ENCODE measurements around the gene NFIA.
A peak's percentile ranks its signal among the peaks of the same experiment; 100 is the strongest.

NFIA gene

DNA sequence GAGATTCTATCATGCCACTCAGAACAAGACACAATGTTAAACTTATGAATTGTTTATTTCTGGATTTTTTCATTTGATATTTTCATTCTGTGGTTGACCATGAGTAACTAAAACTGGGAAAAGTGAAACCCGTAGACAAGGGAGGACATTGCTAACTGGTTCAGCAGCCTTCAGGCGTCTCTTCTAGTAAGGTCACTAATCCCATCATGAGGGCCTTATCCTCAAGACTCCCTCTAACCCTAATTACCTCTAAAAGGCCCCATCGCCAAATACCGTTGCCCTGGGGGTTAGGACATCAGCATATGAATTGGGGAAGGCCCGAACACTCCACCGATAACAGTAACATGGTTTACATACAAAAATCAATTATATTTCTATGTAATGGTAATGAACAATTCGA is 394.9 kb downstream of the NFIA start:
- H3K4me3 ChIP-seq (replicated peaks in 1 of 2; ENCODE audit: low read depth in 2 of 2, low read length in 2 of 2): no peak overlapping the region
- DNase-seq (ENCODE audit: low read depth in 2 of 2): no peak
- TF ChIP-seq, protein P1, sequence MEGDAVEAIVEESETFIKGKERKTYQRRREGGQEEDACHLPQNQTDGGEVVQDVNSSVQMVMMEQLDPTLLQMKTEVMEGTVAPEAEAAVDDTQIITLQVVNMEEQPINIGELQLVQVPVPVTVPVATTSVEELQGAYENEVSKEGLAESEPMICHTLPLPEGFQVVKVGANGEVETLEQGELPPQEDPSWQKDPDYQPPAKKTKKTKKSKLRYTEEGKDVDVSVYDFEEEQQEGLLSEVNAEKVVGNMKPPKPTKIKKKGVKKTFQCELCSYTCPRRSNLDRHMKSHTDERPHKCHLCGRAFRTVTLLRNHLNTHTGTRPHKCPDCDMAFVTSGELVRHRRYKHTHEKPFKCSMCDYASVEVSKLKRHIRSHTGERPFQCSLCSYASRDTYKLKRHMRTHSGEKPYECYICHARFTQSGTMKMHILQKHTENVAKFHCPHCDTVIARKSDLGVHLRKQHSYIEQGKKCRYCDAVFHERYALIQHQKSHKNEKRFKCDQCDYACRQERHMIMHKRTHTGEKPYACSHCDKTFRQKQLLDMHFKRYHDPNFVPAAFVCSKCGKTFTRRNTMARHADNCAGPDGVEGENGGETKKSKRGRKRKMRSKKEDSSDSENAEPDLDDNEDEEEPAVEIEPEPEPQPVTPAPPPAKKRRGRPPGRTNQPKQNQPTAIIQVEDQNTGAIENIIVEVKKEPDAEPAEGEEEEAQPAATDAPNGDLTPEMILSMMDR (IDR thresholded peaks at IDR 0.05; ENCODE audit: low read depth, low read length): no peak

DNA sequence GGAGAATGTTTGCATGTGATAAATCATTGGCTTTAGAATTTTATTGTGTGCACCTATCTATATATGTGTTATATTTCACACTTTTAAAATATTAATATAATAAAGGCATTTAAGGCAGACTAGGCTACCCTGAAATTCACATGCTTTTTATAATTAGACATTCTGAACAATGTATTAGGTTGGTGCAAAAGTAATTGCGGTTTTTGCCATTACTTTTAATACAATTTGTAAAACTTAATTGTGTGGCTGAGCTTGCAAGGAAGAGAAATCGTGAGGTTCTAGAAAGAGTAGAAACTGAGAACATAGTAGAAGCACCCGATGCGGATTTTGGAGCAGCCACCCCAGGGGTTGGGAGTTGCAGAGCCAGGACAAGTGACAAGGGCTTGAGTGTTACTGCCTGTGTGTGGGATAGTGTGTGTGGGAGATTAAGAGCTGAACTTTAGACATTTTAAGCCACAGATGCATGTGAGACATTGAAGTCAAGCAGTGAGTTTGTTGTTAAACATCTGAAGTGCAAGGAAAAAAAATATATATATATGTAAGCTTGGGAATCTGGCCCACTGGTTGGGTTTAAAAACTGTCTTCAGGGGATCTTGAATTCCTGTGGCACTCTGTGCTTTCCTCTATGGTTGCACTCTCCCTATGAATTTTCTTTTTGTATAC is 398.0 kb downstream of the NFIA start:
- no peak for DNase-seq (ENCODE audit: low read depth in 2 of 2)
- TF ChIP-seq, protein P1 (IDR thresholded peaks at IDR 0.05; ENCODE audit: low read depth, low read length): no peak
- no peak overlapping the region for H3K4me3 ChIP-seq (replicated peaks in 1 of 2; ENCODE audit: low read depth in 2 of 2, low read length in 2 of 2)

DNA sequence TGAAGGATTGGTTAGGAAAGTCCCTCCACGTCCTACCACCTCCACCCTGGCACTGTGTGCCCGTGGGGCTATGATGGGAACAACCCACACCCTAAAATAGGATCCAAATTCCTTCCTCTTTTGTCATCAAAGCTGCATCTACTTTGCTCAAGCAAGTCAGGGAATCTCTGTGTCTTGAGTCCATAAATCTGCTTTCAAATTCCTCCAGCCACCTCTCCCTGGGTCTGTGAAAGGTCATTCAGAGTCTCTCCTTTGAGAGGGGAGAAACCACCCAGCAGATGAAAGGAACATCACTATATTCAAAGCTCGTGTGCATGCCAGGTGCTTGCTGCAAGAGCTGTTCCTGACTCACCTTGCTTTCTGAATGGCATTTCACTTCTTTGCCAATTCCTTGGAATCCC is 399.0 kb downstream of the NFIA start:
- H3K4me3 ChIP-seq (replicated peaks in 1 of 2; ENCODE audit: low read depth in 2 of 2, low read length in 2 of 2): no peak overlapping the region
- DNase-seq (ENCODE audit: low read depth in 2 of 2): no peak
- TF ChIP-seq, protein P1 (IDR thresholded peaks at IDR 0.05; ENCODE audit: low read depth, low read length): no peak

DNA sequence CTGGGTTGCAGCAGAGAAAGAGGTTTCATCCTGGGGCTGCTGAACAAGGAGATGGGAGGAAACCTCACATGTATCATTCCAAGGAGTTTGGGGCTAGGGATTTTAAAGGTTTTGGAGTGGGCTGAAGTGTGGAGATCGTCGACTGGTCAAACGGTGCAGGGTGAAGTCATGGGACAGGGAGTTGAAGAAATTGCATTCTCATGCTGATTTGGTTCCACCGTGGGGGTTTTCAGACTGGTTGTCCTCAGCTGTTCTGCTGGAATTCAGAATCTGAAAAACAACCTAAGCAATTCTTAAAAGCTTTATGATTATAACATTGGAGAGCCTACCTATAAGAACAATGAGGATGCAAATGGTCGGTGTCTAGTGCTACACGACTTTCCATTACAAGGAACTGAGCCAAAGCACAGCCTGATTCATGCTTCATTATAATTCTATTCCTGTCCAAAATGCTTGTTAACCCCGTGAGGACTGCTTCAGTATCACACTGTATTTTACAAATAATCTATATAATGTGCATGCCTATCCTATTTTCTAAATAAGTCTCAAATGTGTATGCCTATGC is 399.9 kb downstream of the NFIA start:
- DNase-seq (ENCODE audit: low read depth in 2 of 2): peak in 1 of 2 donors; percentile 11
- H3K4me3 ChIP-seq (replicated peaks in 1 of 2; ENCODE audit: low read depth in 2 of 2, low read length in 2 of 2): no peak overlapping the region
- TF ChIP-seq, protein P1 (IDR thresholded peaks at IDR 0.05; ENCODE audit: low read depth, low read length): no peak

DNA sequence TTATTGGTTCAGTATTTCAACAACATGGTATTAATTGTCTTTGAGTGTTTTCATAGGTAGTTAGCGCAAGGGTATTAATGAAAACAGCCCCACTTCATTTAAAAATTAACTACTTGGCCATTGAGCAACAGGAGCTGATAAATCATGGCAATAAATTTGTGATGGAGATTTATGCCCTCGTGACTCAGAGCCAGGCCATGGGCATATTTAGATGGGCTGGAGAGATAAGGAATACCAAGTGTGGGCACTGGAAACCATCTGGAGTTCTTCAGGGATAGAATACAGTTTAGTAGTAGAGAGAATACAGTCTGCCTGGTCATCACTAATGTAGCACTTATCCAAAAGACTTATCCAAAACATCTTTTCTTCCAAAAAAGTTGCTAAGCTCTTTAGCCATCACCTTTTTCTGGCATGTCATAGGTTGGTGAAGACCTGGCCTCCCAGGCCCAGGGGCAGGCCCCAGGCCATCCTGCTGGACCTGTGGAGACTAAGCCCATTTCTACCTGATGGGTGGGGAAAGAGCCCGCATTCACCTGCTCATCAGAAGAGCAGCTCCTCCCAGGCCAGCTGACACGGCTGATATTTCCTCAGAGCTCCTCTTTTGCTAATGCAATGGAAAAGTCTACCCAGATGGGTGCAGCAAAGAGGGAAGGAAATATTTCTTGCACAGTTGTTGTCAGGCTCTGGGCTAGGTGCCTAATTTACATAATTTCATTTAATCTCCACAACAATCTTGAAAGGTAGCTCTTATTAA is 404.6 kb downstream of the NFIA start:
- TF ChIP-seq, protein P1 (IDR thresholded peaks at IDR 0.05; ENCODE audit: low read depth, low read length): no peak
- no peak for DNase-seq (ENCODE audit: low read depth in 2 of 2)
- H3K4me3 ChIP-seq (replicated peaks in 1 of 2; ENCODE audit: low read depth in 2 of 2, low read length in 2 of 2): no peak overlapping the region

DNA sequence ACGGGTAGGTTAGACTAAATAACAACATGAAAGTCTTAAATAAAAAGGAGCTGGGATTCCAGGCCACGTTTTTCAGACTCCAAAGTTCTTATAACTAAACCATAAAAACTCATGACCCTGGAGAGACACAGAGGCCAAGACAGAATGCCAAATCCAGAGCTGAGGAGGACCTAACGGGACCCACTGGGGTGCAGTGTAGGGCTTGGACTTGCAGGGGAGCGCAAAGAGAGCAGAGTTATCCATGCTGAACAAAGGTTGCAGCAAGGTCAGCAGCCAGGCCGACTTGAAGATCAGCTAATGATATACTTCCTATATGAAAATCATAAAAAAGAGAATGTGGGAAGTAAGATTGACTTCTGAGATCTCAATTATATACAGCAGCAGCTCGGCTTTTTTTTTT is 405.4 kb downstream of the NFIA start:
- no peak for DNase-seq (ENCODE audit: low read depth in 2 of 2)
- no peak overlapping the region for H3K4me3 ChIP-seq (replicated peaks in 1 of 2; ENCODE audit: low read depth in 2 of 2, low read length in 2 of 2)
- TF ChIP-seq, protein P1 (IDR thresholded peaks at IDR 0.05; ENCODE audit: low read depth, low read length): no peak
